ENCODE measurements around the gene FGD3.
"Not testable (repeated sequence)": the region's sequence is repeated elsewhere in the genome, so short reads cannot be mapped to it uniquely, and the experiment has no call there.

Gene FGD3

GRCh38 chr9:93002700-93003099 lies 55.4 kb downstream of the FGD3 start:
- FAIRE-seq (no peak), DNase-seq (ENCODE audit: extremely low spot score, insufficient read length, low read depth) (no peak)

- DNase-seq (ENCODE audit: extremely low spot score, insufficient read length, low read depth) (peak; percentile 58), FAIRE-seq (peak; percentile 80)
Measured at GRCh38 chr9:93003552-93004407, 56.5 kb downstream of the FGD3 start.

DNA sequence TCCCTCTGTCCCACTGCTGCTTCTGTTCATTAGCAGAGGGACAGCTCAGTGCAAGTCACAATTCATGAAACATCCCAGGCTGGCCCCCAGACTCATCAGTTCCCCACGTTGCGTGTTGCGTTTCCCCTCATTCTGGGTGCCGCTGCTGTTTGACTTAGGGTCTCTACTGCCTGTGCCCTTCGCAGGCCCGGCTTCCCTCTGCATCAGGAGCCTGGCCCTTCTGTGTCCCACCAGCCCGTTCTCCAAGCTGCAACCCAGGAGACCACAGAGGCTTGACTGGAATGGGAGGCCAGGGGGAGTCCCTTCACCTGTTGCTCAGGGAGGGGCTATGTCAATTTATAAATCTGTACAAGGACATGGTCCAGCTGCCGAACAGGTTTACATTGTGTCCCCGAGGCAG lies 57.2 kb downstream of the FGD3 start:
- DNase-seq (ENCODE audit: extremely low spot score, insufficient read length, low read depth) (no peak), FAIRE-seq (no peak)

DNA sequence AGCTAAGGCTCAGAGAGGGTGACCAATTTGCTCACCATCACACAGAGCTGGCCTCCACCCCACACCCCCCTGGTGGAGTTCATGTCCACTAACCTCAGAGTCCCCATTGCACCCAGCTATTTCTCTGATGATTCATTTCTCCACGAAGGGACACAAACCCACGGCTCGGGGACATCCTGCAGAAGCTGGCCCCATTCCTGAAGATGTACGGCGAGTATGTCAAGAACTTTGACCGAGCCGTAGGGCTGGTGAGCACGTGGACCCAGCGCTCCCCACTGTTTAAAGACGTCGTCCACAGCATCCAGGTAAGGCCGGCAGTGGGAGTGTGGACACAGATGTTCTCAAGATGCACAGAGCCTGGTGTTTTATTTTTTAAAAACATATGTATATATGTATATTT lies 58.6 kb downstream of the FGD3 start:
- FAIRE-seq, result no peak
- DNase-seq (ENCODE audit: extremely low spot score, insufficient read length, low read depth), result no peak

DNA sequence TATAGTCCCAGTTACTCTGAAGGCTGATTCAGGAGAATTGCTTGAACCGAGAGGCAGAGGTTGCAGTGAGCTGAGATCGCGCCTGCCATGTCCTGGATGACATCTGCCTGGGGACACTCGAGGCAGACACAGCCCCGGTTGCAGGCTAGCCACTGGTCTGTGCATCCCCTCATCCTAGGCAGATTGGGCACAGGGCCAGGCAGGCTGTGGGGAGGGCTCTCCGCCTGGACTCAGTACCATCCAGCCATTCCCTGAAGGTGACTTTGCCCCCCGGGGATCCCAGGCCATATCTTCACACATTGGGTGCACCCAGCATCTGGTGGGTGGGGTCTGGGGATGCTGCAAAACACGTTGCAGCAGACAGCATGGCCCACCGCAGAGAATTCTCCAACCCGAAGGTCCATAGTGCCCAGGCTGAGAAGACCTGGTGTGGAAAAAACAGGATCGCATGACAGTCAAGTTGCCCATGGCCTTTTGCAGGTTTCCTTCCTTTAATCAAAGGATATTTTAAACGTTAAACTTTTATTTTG lies 60.3 kb downstream of the FGD3 start:
- FAIRE-seq (no peak), DNase-seq (ENCODE audit: extremely low spot score, insufficient read length, low read depth) (no peak)

GRCh38 chr9:93008457-93008856 lies 61.1 kb downstream of the FGD3 start:
- no peak for DNase-seq (ENCODE audit: extremely low spot score, insufficient read length, low read depth)

DNA sequence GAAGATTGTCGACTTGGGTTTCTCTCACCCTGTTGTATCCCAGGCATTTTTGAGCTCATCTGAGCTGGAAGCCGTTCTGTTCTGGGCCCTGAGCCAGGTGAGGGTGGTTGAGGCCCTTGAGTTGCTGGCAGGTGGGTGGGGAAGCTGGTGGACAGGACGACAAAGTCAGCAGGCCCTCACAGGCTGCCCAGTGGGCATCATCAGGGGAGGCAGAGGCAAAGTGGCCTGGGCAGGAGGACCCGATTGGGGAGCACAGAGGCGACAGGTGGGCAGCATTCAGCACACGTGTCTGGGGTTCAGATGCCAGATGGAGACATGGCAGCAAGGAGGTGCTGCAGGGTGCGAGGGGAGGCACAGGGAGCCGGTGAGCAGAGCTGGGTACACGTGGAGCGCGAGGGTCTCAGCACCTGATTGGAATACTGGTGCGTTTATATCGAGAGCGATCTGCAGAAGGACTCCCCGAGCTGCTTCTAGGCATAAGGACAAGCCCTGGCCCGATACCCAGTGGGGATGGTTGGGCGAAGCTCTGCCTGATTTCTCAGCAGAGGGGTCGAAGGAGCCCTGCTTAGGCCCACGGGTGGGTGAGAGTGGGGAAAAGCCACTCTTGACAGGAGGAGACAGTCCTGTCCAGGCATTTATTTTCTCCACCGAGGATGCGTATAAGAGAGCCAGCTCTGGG lies 62.2 kb downstream of the FGD3 start:
- no peak for FAIRE-seq
- no peak for DNase-seq (ENCODE audit: extremely low spot score, insufficient read length, low read depth)

More at GRCh38 chr9:93008457-93008856, 61.1 kb downstream of the FGD3 start:
- no peak for FAIRE-seq

GRCh38 chr9:93010056-93010455 lies 62.7 kb downstream of the FGD3 start:
- FAIRE-seq (no peak), DNase-seq (ENCODE audit: extremely low spot score, insufficient read length, low read depth) (no peak)

GRCh38 chr9:93010704-93011103 lies 63.4 kb downstream of the FGD3 start:
- no peak for FAIRE-seq
- no peak for DNase-seq (ENCODE audit: extremely low spot score, insufficient read length, low read depth)

DNA sequence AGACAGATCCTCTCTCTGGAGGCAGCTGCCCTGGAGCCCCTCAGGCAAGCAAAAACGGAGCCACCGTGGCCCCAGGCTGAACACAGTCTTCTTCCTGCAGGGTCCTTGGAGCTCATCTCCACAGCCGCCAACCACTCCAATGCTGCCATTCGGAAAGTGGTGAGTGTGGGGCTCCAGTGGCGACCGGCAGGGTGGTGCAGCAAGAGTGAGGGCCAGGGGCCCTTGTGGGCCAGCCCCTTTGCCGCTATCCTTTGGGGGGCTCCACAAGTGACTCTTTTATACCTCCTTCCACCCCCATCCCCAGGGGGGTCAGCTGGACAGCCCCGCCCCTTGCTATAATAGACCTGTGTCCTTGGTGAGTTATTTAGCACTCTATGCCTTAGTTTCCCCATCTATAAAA lies 63.8 kb downstream of the FGD3 start:
- no peak for FAIRE-seq
- no peak for DNase-seq (ENCODE audit: extremely low spot score, insufficient read length, low read depth)

DNA sequence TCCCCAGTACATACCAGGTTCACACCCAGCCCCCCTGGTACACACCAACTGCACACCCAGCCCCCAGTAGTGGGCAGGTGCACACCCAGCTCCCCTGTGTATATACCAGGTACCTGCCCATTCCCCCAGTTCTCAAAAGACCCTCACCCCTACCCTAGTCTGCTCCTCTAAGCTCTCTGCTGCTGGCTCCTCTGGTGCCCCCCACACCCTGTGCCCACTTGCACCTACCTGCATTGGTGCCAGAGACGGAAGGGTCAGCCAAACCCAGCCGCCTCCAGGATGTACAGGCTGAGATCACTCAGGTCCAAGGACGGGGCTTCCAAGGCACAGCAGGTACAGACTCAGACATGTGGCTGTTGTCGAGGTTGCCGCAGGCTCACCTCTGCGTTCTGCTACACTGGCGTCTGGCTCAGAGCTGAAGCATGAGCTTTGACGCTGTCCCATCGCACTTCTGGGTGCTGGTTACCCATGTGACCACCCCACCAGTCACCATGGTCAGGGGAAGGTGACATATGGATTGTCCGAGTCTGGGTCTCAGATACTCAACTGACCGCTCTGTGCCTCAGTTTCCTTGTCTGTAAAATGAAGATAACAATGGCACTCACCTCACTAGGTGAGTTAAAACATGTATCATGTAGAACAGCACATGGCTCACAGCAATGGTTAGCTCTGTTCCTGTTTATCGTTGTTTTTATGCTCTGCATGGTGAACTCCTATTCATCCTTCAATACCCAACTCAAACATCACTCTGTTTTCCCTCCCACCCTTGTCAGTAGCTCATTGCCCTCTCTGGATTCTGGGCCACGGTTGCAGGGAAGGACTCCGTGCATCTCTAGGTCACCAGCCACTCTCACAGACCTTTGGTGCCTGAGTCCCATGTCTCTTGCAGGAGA lies 65.9 kb downstream of the FGD3 start:
- no peak for FAIRE-seq
- no peak for DNase-seq (ENCODE audit: extremely low spot score, insufficient read length, low read depth)

DNA sequence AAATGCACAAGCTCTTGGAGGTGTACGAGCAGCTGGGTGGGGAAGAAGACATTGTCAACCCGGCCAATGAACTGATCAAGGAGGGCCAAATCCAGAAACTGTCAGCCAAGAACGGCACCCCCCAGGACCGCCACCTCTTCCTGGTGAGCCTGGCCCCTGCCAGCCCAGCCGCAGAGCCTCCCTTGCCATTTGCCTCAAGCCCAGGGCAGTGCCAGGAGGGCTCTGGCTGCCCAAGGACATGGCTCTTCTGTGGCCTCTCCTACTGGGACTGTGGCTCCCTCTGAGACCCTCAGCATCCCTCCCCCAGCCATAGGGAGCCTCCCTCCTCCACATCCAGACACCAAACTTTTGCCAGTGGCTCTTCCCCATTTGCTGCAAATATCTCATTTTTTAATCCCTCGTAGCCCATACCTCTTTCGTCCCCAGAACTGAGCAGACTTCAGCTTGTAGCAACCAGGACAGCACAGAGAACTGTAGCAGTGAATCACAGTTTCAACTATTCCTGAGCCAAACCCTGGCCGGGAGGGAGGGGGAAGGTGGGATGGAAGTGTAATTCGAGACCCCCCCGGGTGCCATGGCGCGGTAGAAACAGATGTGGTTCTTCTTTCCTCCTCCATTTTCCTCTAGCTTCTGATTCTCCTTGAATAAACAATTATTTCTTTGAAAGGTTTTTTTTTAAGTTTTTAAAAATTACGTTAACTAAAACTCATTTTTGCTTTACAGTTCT lies 66.7 kb downstream of the FGD3 start:
- DNase-seq (ENCODE audit: extremely low spot score, insufficient read length, low read depth), result no peak
- no peak for FAIRE-seq

GRCh38 chr9:93015190-93015589 lies 67.9 kb downstream of the FGD3 start:
- not testable (repeated sequence) for FAIRE-seq; DNase-seq (ENCODE audit: extremely low spot score, insufficient read length, low read depth)

DNA sequence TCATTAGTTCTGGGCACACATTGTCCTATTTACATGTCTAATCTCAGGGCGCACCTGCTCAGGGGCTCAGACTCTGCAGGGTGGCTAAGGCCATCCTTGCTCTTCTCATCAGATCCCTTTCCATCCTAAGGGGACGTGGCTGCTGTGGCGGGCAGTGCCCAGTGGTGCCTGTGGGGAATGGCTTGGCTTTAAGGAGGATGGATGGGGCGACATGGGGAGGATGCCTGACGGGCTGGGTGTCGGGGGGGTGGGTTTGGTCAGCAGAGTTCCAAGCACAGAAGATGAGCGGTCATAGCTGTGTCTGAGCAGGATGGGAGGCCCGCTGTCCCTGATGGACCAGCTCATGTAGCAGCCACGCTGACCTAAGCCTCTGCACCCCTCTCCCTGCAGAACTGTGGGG lies 70.3 kb downstream of the FGD3 start:
- DNase-seq (ENCODE audit: extremely low spot score, insufficient read length, low read depth) (no peak), FAIRE-seq (no peak)

DNA sequence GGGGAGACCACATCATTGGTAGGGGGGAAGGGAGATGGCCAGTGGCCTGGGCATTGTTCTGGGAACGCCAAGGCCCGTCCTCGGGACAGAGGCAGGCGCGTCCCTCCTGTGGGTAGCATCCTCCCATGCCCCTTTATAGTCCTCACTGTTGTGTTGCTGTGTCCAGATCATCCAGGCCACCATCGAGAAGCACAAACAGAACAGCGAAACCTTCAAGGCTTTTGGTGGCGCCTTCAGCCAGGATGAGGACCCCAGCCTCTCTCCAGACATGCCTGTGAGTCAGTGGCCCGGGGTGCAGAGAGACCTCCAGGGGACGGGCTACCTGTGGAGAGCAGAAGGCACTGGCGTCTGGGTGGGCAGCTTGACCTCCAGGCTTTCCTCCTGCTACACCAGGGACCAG lies 72.8 kb downstream of the FGD3 start:
- no peak for FAIRE-seq
- no peak for DNase-seq (ENCODE audit: extremely low spot score, insufficient read length, low read depth)

DNA sequence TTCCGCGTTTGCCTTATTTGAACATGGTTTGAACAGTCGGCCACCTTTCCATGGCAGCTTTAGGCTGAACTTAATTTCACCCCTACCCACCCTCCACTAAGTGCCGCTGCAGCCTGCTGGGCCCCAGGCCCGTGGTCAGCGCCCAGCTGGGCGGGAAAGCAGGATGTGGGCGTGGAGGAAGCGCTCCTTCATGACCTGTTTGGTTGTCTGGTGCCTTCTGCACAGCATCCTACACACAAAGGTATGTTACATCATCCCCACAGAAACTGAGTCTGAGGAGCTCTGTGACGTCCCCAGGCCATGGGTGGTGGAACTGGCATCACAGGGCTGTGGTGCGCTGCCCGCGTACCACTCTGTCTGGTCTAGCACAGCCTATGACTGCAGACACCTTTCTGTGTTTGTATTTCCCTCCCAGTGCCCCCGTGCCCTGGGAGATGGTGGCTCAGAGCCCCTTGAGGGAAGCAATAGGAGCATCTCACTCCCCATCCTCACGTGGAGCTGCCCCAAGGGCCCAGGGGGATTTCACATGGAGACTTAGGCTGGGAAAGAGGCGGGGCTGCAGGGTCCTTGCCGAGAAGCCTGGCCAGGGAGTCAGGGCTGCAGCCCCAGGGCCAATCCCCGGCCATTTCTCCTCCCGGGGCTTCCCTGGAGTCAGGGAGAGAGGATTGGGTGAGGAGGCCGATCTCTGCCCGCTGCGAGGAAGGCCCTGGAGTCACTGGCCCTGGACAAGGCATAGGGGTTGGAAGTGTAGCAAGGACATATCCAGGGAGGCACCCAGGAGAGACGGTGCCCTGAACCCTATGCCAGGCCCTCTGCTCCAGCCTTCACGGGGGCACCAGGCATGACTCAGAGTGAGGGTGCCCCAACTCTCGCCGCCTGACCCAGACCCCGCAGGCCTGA lies 73.7 kb downstream of the FGD3 start:
- no peak for FAIRE-seq
- DNase-seq (ENCODE audit: extremely low spot score, insufficient read length, low read depth), result no peak

- no peak for FAIRE-seq
- DNase-seq (ENCODE audit: extremely low spot score, insufficient read length, low read depth), result no peak
Measured at GRCh38 chr9:93022066-93022465, 74.7 kb downstream of the FGD3 start.

DNA sequence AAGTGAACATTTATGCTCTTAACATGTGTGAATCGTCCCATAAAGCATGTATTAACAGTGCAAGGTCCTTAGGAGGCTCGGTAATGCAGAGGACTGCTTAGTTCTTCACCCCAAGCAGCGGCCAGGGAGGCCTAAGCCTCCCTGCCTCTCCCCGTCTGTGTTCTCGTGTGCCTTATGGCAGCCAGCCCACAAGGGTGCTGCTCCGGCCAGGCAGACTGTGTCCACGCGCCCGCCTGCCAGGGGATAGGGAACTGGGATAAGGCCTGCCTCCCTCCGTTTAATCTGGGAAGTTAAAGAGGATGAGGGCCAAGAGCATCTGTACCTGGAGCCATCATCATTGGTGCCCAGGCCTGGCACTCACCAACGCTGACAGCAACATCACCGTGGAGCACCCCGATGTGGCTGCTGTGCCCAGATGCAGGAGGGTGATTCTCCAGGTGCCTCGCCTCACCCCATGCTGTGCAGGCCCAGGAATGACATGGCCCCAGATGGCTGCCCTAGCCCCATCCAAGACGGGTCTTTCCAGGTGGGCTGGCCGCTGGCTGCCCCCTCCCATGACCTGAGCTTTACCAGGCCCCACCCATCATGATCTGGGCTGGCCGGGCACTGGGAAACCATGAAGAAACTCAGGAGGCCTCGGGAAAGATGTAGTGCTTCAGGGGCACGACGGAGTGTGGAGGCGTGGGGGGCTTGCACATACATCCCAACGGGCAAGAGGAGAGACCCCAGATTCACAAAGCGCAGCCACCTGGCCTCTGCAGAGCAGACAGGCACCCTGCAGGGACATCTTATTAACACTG lies 75.6 kb downstream of the FGD3 start:
- no peak for FAIRE-seq

More for the DNA sequence above, 75.6 kb downstream of the FGD3 start:
- no peak for DNase-seq (ENCODE audit: extremely low spot score, insufficient read length, low read depth)
